Measurements from ENCODE around the gene ZNF892.

The ZNF892 gene

GRCh38 chr2:95232232-95232631, 24.9 kb downstream of the ZNF892 start:
- Histone ChIP-seq H3K36me3 (ENCODE audit: control insufficient read depth, insufficient read depth, low read length) (no peaks in the 10 kb centered on the region), H4K8ac (ENCODE audit: low read depth, low read length) (no peak overlapping the region), H3K79me2 (ENCODE audit: control insufficient read depth, insufficient read depth, low read length) (no peaks in the 10 kb centered on the region), H3K4ac (ENCODE audit: low read depth, low read length) (no peak overlapping the region), H2AK5ac (ENCODE audit: low read length) (no peak overlapping the region), H2BK120ac (ENCODE audit: low read depth, low read length) (no peak overlapping the region), H3K9ac (ENCODE audit: low read length) (no peak overlapping the region), H3K79me1 (ENCODE audit: low read length) (no peaks in the 10 kb centered on the region), H2BK15ac (replicated peaks; ENCODE audit: low read depth) (no peak overlapping the region), H4K5ac (ENCODE audit: low read length) (no peak overlapping the region), H3K27me3 (ENCODE audit: insufficient read depth, low read length, poor library complexity) (no peaks in the 10 kb centered on the region), H2BK5ac (ENCODE audit: low read length) (no peak overlapping the region), H3K4me3 (ENCODE audit: low read length) (no peak overlapping the region), H3K56ac (ENCODE audit: low read length) (no peak overlapping the region), H3K23ac (ENCODE audit: low read length) (no peak overlapping the region), H3K27ac (ENCODE audit: low read depth, low read length) (no peak overlapping the region), H3K4me1 (ENCODE audit: control insufficient read depth, low read depth, low read length) (no peaks in the 10 kb centered on the region), H3K18ac (ENCODE audit: low read length) (no peak overlapping the region), H3K4me2 (ENCODE audit: low read length) (no peak overlapping the region)
- no peak for DNase-seq
- WGBS (ENCODE audit: extremely low coverage, insufficient coverage, low lambda C conversion rate) = no CpG with 5 or more reads among the region's 1 CpG

- Histone ChIP-seq H3K79me2 (ENCODE audit: control insufficient read depth, insufficient read depth, low read length) (no peaks in the 10 kb centered on the region), H3K27ac (ENCODE audit: low read depth, low read length) (no peak overlapping the region), H3K4me1 (ENCODE audit: control insufficient read depth, low read depth, low read length) (no peaks in the 10 kb centered on the region), H2BK15ac (replicated peaks; ENCODE audit: low read depth) (no peak overlapping the region), H3K27me3 (ENCODE audit: insufficient read depth, low read length, poor library complexity) (no peaks in the 10 kb centered on the region), H2BK120ac (ENCODE audit: low read depth, low read length) (no peak overlapping the region), H2AK5ac (ENCODE audit: low read length) (no peak overlapping the region), H4K8ac (ENCODE audit: low read depth, low read length) (no peak overlapping the region), H3K4me2 (ENCODE audit: low read length) (no peak overlapping the region), H3K23ac (ENCODE audit: low read length) (no peak overlapping the region), H3K79me1 (ENCODE audit: low read length) (no peaks in the 10 kb centered on the region), H3K36me3 (ENCODE audit: control insufficient read depth, insufficient read depth, low read length) (no peaks in the 10 kb centered on the region), H4K5ac (ENCODE audit: low read length) (no peak overlapping the region), H3K18ac (ENCODE audit: low read length) (no peak overlapping the region), H3K4ac (ENCODE audit: low read depth, low read length) (no peak overlapping the region), H3K9ac (ENCODE audit: low read length) (no peak overlapping the region), H3K4me3 (ENCODE audit: low read length) (no peak overlapping the region), H2BK5ac (ENCODE audit: low read length) (no peak overlapping the region), H3K56ac (ENCODE audit: low read length) (no peak overlapping the region)
- DNase-seq = no peak
- WGBS (ENCODE audit: extremely low coverage, insufficient coverage, low lambda C conversion rate) = no CpG with 5 or more reads among the region's 5 CpGs
These were observed 27.0 kb downstream of the ZNF892 start for GRCh38 chr2:95234286-95234785.

DNA sequence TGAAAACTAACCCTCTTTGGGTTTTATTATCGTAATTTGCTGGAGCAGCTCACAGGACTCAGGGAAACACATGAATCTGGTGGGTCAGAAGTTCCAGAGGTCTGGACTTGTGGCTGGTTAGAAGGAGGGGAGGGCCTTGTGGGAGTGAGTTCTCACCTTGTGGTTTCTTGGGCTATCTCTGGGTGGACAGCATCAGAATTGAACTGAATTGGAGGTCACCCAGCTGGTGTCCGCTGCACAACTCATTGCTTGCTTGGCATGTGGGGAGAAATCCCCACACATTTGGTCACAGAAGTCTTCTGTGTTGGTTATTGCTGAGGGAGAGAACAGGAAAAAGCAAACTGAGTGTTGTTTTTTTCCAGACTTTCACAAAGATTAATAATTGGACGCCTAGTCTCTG, 27.5 kb downstream of the ZNF892 start:
- Histone ChIP-seq H3K4ac (ENCODE audit: low read depth, low read length) (no peak overlapping the region), H4K5ac (ENCODE audit: low read length) (no peak overlapping the region), H3K27me3 (ENCODE audit: insufficient read depth, low read length, poor library complexity) (no peaks in the 10 kb centered on the region), H3K23ac (ENCODE audit: low read length) (no peak overlapping the region), H3K18ac (ENCODE audit: low read length) (no peak overlapping the region), H2AK5ac (ENCODE audit: low read length) (no peak overlapping the region), H4K8ac (ENCODE audit: low read depth, low read length) (no peak overlapping the region), H3K79me2 (ENCODE audit: control insufficient read depth, insufficient read depth, low read length) (no peaks in the 10 kb centered on the region), H3K56ac (ENCODE audit: low read length) (no peak overlapping the region), H3K36me3 (ENCODE audit: control insufficient read depth, insufficient read depth, low read length) (no peaks in the 10 kb centered on the region), H2BK15ac (replicated peaks; ENCODE audit: low read depth) (no peak overlapping the region), H3K4me2 (ENCODE audit: low read length) (no peak overlapping the region), H2BK5ac (ENCODE audit: low read length) (no peak overlapping the region), H3K4me1 (ENCODE audit: control insufficient read depth, low read depth, low read length) (no peaks in the 10 kb centered on the region), H3K4me3 (ENCODE audit: low read length) (no peak overlapping the region), H2BK120ac (ENCODE audit: low read depth, low read length) (no peak overlapping the region), H3K79me1 (ENCODE audit: low read length) (no peaks in the 10 kb centered on the region), H3K9ac (ENCODE audit: low read length) (no peak overlapping the region), H3K27ac (ENCODE audit: low read depth, low read length) (no peak overlapping the region)
- no peak for DNase-seq
- no CpG with 5 or more reads among the region's 3 CpGs for WGBS (ENCODE audit: extremely low coverage, insufficient coverage, low lambda C conversion rate)

DNA sequence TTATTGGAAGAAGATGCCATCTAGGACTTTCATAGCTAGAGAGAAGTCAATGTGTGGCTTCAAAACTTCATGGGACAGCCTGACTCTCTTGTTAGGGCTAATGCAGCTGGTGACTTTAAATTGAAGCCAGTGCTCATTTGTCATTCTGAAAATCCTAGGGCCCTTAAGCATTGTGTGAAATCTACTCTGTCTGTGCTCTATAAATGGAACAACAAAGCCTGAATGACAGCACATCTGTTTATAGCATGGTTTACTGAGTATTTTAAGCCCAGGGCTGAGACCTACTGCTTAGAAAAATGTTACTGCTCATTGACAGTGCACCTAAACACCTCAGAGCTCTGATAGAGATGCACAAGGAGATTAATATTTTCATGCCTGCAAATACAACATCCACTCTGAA, 30.8 kb downstream of the ZNF892 start:
- H3K79me1 ChIP-seq (ENCODE audit: low read length) = no peaks in the 10 kb centered on the region
- no peak overlapping the region for H3K9ac ChIP-seq (ENCODE audit: low read length)
- no peak for DNase-seq
- no peak overlapping the region for H3K23ac ChIP-seq (ENCODE audit: low read length)
- H2BK120ac ChIP-seq (ENCODE audit: low read depth, low read length) = no peak overlapping the region
- no peak overlapping the region for H2AK5ac ChIP-seq (ENCODE audit: low read length)
- no peaks in the 10 kb centered on the region for H3K4me1 ChIP-seq (ENCODE audit: control insufficient read depth, low read depth, low read length)
- H3K4me2 ChIP-seq (ENCODE audit: low read length) = no peak overlapping the region
- H2BK5ac ChIP-seq (ENCODE audit: low read length) = no peak overlapping the region
- H4K5ac ChIP-seq (ENCODE audit: low read length) = no peak overlapping the region
- H2BK15ac ChIP-seq (replicated peaks; ENCODE audit: low read depth) = no peak overlapping the region
- H3K27me3 ChIP-seq (ENCODE audit: insufficient read depth, low read length, poor library complexity) = no peaks in the 10 kb centered on the region
- no peaks in the 10 kb centered on the region for H3K36me3 ChIP-seq (ENCODE audit: control insufficient read depth, insufficient read depth, low read length)
- H3K18ac ChIP-seq (ENCODE audit: low read length) = no peak overlapping the region
- H3K79me2 ChIP-seq (ENCODE audit: control insufficient read depth, insufficient read depth, low read length) = no peaks in the 10 kb centered on the region
- no peak overlapping the region for H3K27ac ChIP-seq (ENCODE audit: low read depth, low read length)
- no peak overlapping the region for H3K56ac ChIP-seq (ENCODE audit: low read length)
- no peak overlapping the region for H3K4ac ChIP-seq (ENCODE audit: low read depth, low read length)
- no peak overlapping the region for H4K8ac ChIP-seq (ENCODE audit: low read depth, low read length)
- no peak overlapping the region for H3K4me3 ChIP-seq (ENCODE audit: low read length)

- Histone ChIP-seq H3K27ac (ENCODE audit: low read depth, low read length) (no peak overlapping the region), H3K79me2 (ENCODE audit: control insufficient read depth, insufficient read depth, low read length) (no peaks in the 10 kb centered on the region), H3K18ac (ENCODE audit: low read length) (no peak overlapping the region), H3K4me1 (ENCODE audit: control insufficient read depth, low read depth, low read length) (no peaks in the 10 kb centered on the region), H3K4ac (ENCODE audit: low read depth, low read length) (no peak overlapping the region), H3K56ac (ENCODE audit: low read length) (no peak overlapping the region), H3K23ac (ENCODE audit: low read length) (no peak overlapping the region), H2BK120ac (ENCODE audit: low read depth, low read length) (no peak overlapping the region), H2BK5ac (ENCODE audit: low read length) (no peak overlapping the region), H2BK15ac (replicated peaks; ENCODE audit: low read depth) (no peak overlapping the region), H4K8ac (ENCODE audit: low read depth, low read length) (no peak overlapping the region), H3K36me3 (ENCODE audit: control insufficient read depth, insufficient read depth, low read length) (no peaks in the 10 kb centered on the region), H3K79me1 (ENCODE audit: low read length) (no peaks in the 10 kb centered on the region), H3K9ac (ENCODE audit: low read length) (no peak overlapping the region), H3K27me3 (ENCODE audit: insufficient read depth, low read length, poor library complexity) (no peaks in the 10 kb centered on the region), H4K5ac (ENCODE audit: low read length) (no peak overlapping the region), H3K4me2 (ENCODE audit: low read length) (no peak overlapping the region), H2AK5ac (ENCODE audit: low read length) (no peak overlapping the region), H3K4me3 (ENCODE audit: low read length) (no peak overlapping the region)
- DNase-seq = no peak
- WGBS (ENCODE audit: extremely low coverage, insufficient coverage, low lambda C conversion rate) = no CpG with 5 or more reads among the region's 5 CpGs
These were observed 32.8 kb downstream of the ZNF892 start for GRCh38 chr2:95240091-95240490.

DNA sequence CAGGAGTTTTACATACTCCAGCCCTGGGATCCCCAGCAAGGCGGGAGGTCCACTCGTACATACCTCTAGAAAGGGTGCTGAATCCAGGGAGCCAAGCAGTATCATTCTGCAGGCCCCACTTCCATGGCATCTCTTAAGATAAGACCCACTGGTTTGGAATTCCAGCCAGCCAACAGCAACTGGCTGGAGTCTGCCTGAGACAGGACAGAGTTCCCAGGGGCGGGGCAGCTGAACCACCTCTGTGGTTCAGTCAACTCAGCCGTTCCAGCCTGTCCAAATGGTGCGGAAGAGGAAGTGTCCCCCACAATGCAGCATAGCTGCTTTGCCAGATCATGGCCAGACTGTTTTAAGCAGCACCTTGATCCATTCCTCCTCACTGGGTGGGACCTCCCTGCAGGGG, 33.2 kb downstream of the ZNF892 start:
- no peaks in the 10 kb centered on the region for H3K36me3 ChIP-seq (ENCODE audit: control insufficient read depth, insufficient read depth, low read length)
- no peak overlapping the region for H3K4ac ChIP-seq (ENCODE audit: low read depth, low read length)
- H3K4me1 ChIP-seq (ENCODE audit: control insufficient read depth, low read depth, low read length) = no peaks in the 10 kb centered on the region
- no CpG with 5 or more reads among the region's 5 CpGs for WGBS (ENCODE audit: extremely low coverage, insufficient coverage, low lambda C conversion rate)
- no peak overlapping the region for H4K8ac ChIP-seq (ENCODE audit: low read depth, low read length)
- H4K5ac ChIP-seq (ENCODE audit: low read length) = no peak overlapping the region
- no peaks in the 10 kb centered on the region for H3K27me3 ChIP-seq (ENCODE audit: insufficient read depth, low read length, poor library complexity)
- no peak overlapping the region for H3K4me2 ChIP-seq (ENCODE audit: low read length)
- no peak overlapping the region for H3K56ac ChIP-seq (ENCODE audit: low read length)
- no peaks in the 10 kb centered on the region for H3K79me2 ChIP-seq (ENCODE audit: control insufficient read depth, insufficient read depth, low read length)
- no peak overlapping the region for H3K4me3 ChIP-seq (ENCODE audit: low read length)
- no peak for DNase-seq
- H2BK15ac ChIP-seq (replicated peaks; ENCODE audit: low read depth) = no peak overlapping the region
- no peak overlapping the region for H2AK5ac ChIP-seq (ENCODE audit: low read length)
- H3K27ac ChIP-seq (ENCODE audit: low read depth, low read length) = no peak overlapping the region
- no peak overlapping the region for H2BK5ac ChIP-seq (ENCODE audit: low read length)
- no peaks in the 10 kb centered on the region for H3K79me1 ChIP-seq (ENCODE audit: low read length)
- no peak overlapping the region for H3K23ac ChIP-seq (ENCODE audit: low read length)
- H3K9ac ChIP-seq (ENCODE audit: low read length) = no peak overlapping the region
- H2BK120ac ChIP-seq (ENCODE audit: low read depth, low read length) = no peak overlapping the region
- no peak overlapping the region for H3K18ac ChIP-seq (ENCODE audit: low read length)
